Measurements from ENCODE around the gene C19orf44.

DNA sequence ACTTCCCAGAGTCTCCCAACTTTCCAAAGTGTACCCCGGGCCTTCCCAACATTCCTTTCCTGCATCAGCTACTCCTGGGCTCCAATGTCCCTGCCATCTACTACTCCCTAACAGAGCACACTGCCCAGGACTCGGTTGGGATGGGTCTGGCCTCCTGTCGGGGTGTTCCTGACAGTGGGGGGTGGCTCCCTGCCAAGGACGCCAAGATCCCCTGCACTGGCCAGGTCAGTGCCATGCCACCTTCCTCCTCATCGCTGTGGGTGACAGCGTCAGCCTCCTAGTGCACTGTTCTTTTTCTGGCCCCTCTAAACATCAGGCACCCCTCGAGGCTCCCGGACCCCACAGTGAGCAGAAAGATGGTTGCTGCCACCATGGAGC is 38.3 kb upstream of the C19orf44 start:
- TF ChIP-seq CTCF (conservative IDR thresholded peaks at IDR 0.05; ENCODE audit: low read length) (no peak), EZH2phosphoT487 (IDR thresholded peaks at IDR 0.05; ENCODE audit: borderline replicate concordance) (no peak)
